Stimulated activated CD4-positive, alpha-beta T cell treated with anti-CD3 and anti-CD28 coated beads, Interleukin-4, amount 100 ng/mL, for 4 hours (primary cell): Measurements from ENCODE around the gene SRPK2.
"Not testable (repeated sequence)": the region's sequence is repeated elsewhere in the genome, so short reads cannot be mapped to it uniquely, and the experiment has no call there.

ENCODE experiments used
- DNase-seq, 2 experiments: peaks; one replicate each; pipeline ENCODE4 v3.0.0-alpha.2; 2020

SRPK2 gene

DNA sequence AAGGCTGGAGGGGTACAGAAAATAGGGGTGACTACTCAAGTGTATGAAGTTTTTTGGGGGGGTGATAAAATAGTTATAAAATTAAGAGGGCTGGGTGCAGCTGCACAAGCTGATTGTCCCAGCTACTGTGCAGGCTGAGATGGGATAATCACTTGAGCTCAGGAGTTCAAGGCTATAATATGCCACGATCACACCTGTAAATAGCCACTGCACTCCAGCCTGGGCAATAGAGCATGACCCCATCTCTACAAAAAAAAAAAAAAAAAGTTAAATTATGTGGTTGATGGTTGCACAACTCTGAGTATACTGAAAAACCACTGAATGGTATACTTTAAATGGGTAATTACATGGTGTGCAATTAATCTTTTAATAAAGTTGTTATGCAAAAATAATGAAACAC, 172.9 kb downstream of the SRPK2 start:
- no peak for DNase-seq

- no peak for DNase-seq
These were observed 173.5 kb downstream of the SRPK2 start for GRCh38 chr7:105215182-105215581.

DNA sequence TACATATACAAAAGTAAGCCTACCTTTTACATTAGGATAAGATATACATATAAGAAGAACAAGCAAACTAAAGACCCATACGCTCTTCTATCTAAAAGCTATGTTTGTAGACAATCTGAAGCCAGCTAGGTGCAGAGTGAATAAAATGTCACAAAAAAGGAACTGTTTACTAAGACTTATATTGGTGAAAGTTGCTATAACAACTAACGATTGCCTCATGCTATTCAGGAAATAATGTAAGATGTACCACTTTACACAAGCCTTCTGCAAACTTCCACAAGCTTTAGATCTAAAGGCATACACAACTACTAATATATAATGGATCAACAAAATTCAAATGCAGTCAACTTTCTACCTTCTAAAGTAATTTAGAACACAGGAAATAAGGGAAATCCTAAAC, 175.1 kb downstream of the SRPK2 start:
- DNase-seq: no peak

DNA sequence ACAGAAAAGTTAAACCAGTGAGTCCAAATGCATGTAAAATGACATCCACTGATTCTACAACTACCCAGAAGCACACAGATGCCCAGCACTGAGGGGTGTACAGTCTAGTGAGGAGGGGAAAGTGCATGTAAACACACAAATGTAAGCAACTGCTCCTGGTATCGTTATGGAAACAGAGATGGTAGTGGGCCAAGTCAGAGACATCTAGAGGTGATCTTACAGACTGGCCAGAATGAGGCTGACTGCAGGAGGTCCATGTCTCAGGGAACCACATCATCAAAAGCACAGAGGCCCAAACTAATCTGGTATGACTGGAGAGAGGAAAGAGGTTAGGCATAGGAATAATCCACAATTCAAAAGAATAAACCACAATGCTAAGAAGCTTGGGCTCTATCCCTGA, 176.5 kb downstream of the SRPK2 start:
- no peak for DNase-seq

GRCh38 chr7:105210721-105211205, 178.0 kb downstream of the SRPK2 start:
- DNase-seq: no peak

- no peak for DNase-seq
These were observed 178.9 kb downstream of the SRPK2 start for GRCh38 chr7:105209870-105210269.

DNA sequence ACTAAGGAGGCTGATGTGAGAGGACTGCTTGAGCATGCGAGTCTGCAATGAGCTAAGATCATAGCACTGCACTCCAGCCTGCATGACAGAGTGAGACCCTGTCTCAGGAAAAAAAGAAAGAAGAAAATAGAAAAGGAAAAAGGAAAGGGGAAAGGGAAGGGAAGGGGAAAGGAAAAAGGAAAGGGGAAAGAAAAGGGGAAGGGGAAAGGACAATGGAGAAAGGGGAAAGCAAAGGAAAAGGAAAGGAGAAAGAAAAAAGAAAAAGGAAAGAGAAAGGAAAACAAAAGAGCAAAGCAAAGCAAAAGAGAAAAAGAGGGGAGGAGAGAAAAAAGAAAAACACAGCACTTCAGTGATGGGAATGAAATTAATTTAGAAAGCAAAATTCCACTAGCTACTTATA, 179.3 kb downstream of the SRPK2 start:
- DNase-seq: no peak

DNA sequence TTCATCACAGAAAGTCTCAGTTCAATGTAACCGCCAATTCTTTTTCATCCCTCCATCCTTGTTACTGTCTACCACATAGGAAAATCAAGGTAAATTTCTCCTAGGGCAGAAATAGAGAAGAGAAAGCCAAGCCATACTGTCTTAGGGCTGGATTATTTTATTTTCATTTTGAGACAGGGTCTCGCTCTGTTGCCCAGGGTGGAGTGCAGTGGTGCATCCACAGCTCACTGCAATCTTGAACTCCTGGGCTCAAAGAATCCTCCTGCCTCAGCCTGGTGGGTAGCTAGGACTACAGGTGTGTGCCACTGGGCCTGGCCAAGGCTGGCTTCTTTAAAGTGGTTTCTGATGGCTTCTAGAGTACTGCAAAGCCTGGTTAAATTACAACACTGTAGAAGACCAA, 181.7 kb downstream of the SRPK2 start:
- DNase-seq: no peak

- peak in 1 of 2 experiments; percentile 55 for DNase-seq
These were observed 183.0 kb downstream of the SRPK2 start for GRCh38 chr7:105205592-105206237.

DNA sequence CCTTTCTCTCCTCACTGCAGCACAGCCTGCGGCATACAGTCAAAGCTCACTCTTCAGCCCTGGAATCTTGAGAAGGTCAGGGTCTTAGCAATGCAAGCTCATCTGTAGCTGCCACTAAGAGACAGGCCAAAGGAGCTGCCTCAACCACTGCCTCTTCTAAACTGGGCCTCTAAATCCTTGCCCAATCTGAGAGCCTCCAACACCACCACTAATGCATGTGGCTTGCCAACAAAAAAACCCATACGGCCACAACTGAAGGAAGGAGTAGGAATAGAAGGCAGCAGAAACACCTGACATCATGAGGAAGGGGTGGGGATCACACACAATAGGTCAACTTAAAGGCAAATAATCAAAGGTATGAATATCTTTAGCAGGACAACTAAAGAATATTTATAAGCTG, 183.8 kb downstream of the SRPK2 start:
- no peak for DNase-seq

GRCh38 chr7:105204520-105204919, 184.2 kb downstream of the SRPK2 start:
- no peak for DNase-seq

- DNase-seq: no peak
These were observed 186.1 kb downstream of the SRPK2 start for GRCh38 chr7:105202616-105203015.

DNA sequence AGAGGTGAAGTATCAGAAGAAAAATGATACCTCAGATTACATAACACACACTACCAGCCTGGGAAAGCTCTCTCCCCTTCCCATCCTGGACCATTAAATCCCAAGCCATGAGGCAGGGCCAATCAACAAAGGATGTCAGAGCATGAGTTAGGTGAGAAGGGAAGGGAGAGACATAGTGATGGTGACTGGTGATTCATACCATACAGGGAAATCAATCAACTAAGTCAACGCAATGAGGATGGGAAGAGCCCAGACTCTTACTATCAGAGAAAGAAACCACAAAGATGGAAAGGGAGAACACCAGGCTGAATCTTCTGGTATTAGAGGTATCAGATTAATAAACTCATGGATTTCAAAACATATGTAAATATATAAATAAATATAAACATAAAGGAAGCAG, 189.3 kb downstream of the SRPK2 start:
- DNase-seq: no peak

DNA sequence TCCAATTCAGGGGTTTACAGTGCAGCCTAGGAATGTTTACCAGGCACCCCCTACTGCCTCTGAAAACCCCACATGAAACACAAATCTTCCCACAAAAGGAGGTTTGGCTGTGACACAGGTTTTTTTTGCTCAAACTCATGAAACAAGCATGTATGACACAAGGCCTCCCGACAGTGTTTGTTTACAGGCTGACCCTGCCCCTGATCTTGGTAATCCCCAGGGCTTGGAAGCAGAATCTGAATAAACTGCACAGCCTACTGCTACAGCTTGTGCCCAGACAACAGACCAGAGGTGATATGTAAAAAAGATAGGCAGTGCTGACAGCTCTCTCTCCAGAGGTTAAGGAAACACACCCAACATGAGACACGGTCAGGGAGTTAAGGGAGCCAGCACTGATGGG, 190.5 kb downstream of the SRPK2 start:
- DNase-seq: no peak

GRCh38 chr7:105196473-105196872, 192.2 kb downstream of the SRPK2 start:
- DNase-seq: no peak

- no peak for DNase-seq
These were observed 192.8 kb downstream of the SRPK2 start for GRCh38 chr7:105195891-105196290.

- not testable (repeated sequence) for DNase-seq
These were observed 193.8 kb downstream of the SRPK2 start for GRCh38 chr7:105194959-105195358.

DNA sequence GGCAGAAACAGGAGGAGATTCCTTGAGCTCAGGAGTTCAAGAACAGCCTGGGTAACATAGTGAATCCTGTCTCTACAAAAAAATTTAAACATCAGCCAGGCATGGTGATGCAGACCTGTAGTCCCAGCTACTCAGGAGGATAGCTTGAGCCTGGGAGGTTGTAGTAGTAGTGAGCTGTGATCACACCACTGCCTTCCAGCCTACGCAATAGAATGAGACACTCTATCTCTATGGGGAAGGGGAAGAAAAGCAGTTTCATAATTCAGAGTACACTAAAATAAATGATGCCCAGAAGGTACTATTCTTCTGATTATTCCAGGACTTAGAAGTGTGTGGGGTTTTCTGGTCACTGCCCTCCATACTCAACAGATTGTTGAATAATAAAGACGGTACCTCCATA, 197.4 kb downstream of the SRPK2 start:
- no peak for DNase-seq

DNA sequence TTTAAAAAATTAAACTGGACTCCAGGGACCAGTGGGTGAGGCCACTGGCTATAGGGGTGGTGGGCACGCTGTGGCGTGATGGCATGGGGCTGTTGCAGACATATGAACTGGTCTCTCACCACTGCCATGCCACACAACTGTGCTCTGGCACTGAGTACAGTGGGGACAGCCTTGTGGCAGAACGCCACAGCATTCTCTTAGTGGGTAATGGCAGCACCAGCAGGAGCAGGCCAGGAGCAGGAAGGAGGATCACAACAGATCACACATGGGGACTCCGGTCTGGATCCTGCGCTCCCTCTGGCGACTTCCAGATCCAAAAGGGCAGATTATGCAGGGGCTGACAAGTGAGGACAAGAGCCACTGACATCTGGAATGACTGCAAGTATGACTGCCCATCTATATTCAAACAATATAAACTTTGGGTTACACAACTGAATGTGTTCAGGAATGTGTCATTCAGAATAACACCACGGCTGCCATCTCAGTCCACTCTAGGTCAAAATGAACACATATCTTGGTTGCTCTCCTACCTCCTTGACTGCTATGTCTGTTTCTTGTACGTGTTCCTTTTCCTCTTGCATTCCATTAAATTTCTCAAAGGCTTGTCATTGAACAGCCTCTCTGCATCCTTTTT, 198.7 kb downstream of the SRPK2 start:
- DNase-seq: no peak

- DNase-seq: no peak
These were observed 200.5 kb downstream of the SRPK2 start for GRCh38 chr7:105188201-105188600.

- DNase-seq: no peak
These were observed 201.2 kb downstream of the SRPK2 start for GRCh38 chr7:105187302-105188169.

DNA sequence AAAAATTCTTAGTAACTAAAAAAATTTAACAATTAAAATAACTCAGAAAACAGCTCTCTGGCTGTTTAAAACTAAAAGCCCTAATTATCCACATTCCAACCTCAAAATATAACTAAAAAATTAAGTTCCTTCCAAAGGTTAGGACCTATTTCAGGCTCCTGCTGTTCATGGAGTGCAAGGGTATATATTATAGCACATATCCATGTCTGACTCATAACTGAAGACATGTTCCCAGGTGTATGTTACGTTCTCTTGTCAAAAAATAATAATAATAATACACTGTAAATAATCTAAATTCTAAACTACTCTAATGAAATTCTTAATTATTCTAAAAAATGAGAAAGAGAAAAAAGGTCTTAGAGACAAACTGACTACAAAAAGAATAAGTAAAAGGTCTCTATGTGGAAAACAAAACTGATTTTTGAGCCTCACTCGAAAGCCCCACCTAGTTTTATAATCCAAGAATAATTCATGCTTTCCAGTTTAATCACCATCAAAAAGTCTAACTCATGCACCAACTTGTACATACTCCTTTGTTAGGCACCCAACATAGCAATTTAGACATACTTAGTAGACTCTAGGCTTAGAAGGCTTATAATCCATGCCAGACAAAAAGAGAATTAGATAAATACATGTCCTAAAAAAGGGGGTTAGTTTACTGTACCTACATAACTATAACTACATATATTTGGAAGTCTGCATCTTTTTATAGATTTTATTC, 203.3 kb downstream of the SRPK2 start:
- no peak for DNase-seq

DNA sequence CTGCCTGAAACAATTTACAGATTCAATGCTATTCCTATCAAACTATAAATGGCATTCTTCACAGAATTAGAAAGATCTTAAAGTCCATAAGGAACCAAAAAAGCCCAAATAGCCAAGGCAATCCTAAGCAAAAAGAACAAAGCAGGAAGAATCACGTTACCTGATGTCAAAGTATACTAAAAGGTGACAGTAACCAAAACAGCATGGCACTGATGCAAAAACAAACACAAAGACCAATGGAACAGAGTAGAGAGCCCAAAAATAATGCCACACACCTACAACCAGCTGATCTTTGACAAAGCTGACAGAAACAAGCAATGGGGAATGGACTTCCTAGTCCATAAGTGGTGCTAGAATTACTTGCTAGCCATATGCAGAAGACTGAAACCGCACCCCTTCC, 208.7 kb downstream of the SRPK2 start:
- no peak for DNase-seq
